HG03520 (cell line): ENCODE measurements around the gene FCF1.

Experiments
- ATAC-seq: cut with Tn5 transposase; IDR thresholded peaks from one replicate; pipeline ENCODE4 v1.9.1; 2021; ENCODE audit warnings: mild to moderate bottlenecking, moderate library complexity; ENCODE audit not compliant: unreplicated experiment

The FCF1 gene

GRCh38 chr14:74712499-74713394 lies at the start of gene FCF1, which contains the start of gene AREL1:
TSS of gene FCF1 (plus strand) at chr14:74713144. CDS start at chr14:74713198, 54 bp downstream.
TSS of gene AREL1 (minus strand) at chr14:74713080. CDS start at chr14:74685615, 27,465 bp downstream.
- ATAC-seq: peak; percentile 95

- no peak for ATAC-seq
Observed at GRCh38 chr14:74663884-74664283, 49.1 kb upstream of the FCF1 start.

GRCh38 chr14:74664717-74665116 lies 48.2 kb upstream of the FCF1 start:
- ATAC-seq: no peak

- no peak for ATAC-seq
Observed at GRCh38 chr14:74667758-74668157, 45.2 kb upstream of the FCF1 start.

- ATAC-seq: no peak
Observed at GRCh38 chr14:74669256-74669655, 43.7 kb upstream of the FCF1 start.

GRCh38 chr14:74669846-74670245 lies 43.1 kb upstream of the FCF1 start:
- no peak for ATAC-seq

- ATAC-seq: no peak
Observed at GRCh38 chr14:74670726-74671411, 42.1 kb upstream of the FCF1 start.

- no peak for ATAC-seq
Observed at GRCh38 chr14:74671789-74672188, 41.2 kb upstream of the FCF1 start.

GRCh38 chr14:74673768-74674167 lies 39.2 kb upstream of the FCF1 start:
- no peak for ATAC-seq

GRCh38 chr14:74675219-74675618 lies 37.7 kb upstream of the FCF1 start:
- no peak for ATAC-seq

- ATAC-seq: no peak
Observed at GRCh38 chr14:74682169-74682952, 30.6 kb upstream of the FCF1 start.

- ATAC-seq: no peak
Observed at GRCh38 chr14:74683406-74683805, 29.5 kb upstream of the FCF1 start.

GRCh38 chr14:74684434-74684833 lies 28.5 kb upstream of the FCF1 start:
- no peak for ATAC-seq

- ATAC-seq: no peak
Observed at GRCh38 chr14:74685056-74685455, 27.9 kb upstream of the FCF1 start.

- ATAC-seq: no peak
Observed at GRCh38 chr14:74685921-74686678, 26.8 kb upstream of the FCF1 start.

GRCh38 chr14:74691456-74691855 lies 21.5 kb upstream of the FCF1 start:
- ATAC-seq: no peak

GRCh38 chr14:74693191-74693590 lies 19.8 kb upstream of the FCF1 start:
- ATAC-seq: no peak

- ATAC-seq: no peak
Observed at GRCh38 chr14:74695406-74695805, 17.5 kb upstream of the FCF1 start.

GRCh38 chr14:74697011-74697410 lies 15.9 kb upstream of the FCF1 start:
- ATAC-seq: no peak

- no peak for ATAC-seq
Observed at GRCh38 chr14:74697543-74697942, 15.4 kb upstream of the FCF1 start.

- no peak for ATAC-seq
Observed at GRCh38 chr14:74697976-74698375, 15.0 kb upstream of the FCF1 start.
